ENCODE results near the gene ALKBH2. TPM values are rescaled to one million over a fixed set of nuclear protein-coding genes. Genes with fewer than 3 reads are reported as not detected.
A peak's percentile ranks its signal among the peaks of the same experiment; 100 is the strongest.
"Not testable (repeated sequence)": the region's sequence is repeated elsewhere in the genome, so short reads cannot be mapped to it uniquely, and the experiment has no call there.

Gene ALKBH2
- total RNA-seq, 2 experiments from 2014 or later, result 12.8 to 14.0 TPM

- Histone ChIP-seq H3K4me3 (ENCODE audit: low read length) (no peak overlapping the region), H3K9me3 (ENCODE audit: control insufficient read depth in 1 of 2, insufficient read depth in 1 of 2, low read length in 2 of 2) (no peaks in the 10 kb centered on the region), H3K4me1 (ENCODE audit: insufficient read depth, low read length) (peaks cover 17% of the 10 kb centered on the region), H3K27me3 (ENCODE audit: control insufficient read depth in 1 of 2, insufficient read depth in 2 of 2, low read length in 2 of 2) (no peaks in the 10 kb centered on the region), H3K27ac (ENCODE audit: low read depth in 1 of 2, low read length in 2 of 2) (no peak overlapping the region), H3K36me3 (ENCODE audit: insufficient read depth, low read length) (peaks cover 11% of the 10 kb centered on the region)
- Mint-ChIP-seq H3K36me3 (ENCODE audit: low read depth) (peaks cover 41% of the 10 kb centered on the region), H3K27ac (no peak overlapping the region), H3K4me1 (ENCODE audit: low read depth) (peaks cover 7% of the 10 kb centered on the region), H3K4me3 (no peak overlapping the region), H3K9me3 (no peaks in the 10 kb centered on the region), H3K27me3 (no peaks in the 10 kb centered on the region)
- ChIA-PET POLR2A (no interaction called here), CTCF (no interaction called here)
- intact Hi-C loops (cut with DNase I, micrococcal nuclease), result loop anchor here in 1 of 2 experiments (10.0 kb wide), 3 partner anchors 423 to 1373 kb away; partner anchors contain the start of genes PRDM4, PWP1 and SELPLG
- no peak for ATAC-seq (ENCODE audit: poor library complexity)
- no peak for DNase-seq
- no peak for TF ChIP-seq CTCF (IDR thresholded peaks at IDR 0.05)
Observed at GRCh38 chr12:109057376-109057775, 35.9 kb downstream of the ALKBH2 start.

- Histone ChIP-seq H3K27ac (ENCODE audit: low read depth in 1 of 2, low read length in 2 of 2) (no peak overlapping the region), H3K27me3 (ENCODE audit: control insufficient read depth in 1 of 2, insufficient read depth in 2 of 2, low read length in 2 of 2) (no peaks in the 10 kb centered on the region), H3K36me3 (ENCODE audit: insufficient read depth, low read length) (peaks cover 11% of the 10 kb centered on the region), H3K4me1 (ENCODE audit: insufficient read depth, low read length) (peaks cover 21% of the 10 kb centered on the region), H3K4me3 (ENCODE audit: low read length) (no peak overlapping the region), H3K9me3 (ENCODE audit: control insufficient read depth in 1 of 2, insufficient read depth in 1 of 2, low read length in 2 of 2) (no peaks in the 10 kb centered on the region)
- H3K4me3 Mint-ChIP-seq, result no peak overlapping the region
- ChIA-PET POLR2A (no interaction called here), CTCF (no interaction called here)
- H3K36me3 Mint-ChIP-seq (ENCODE audit: low read depth), result peaks cover 46% of the 10 kb centered on the region
- DNase-seq (no peak), ATAC-seq (ENCODE audit: poor library complexity) (no peak)
- intact Hi-C loops (cut with DNase I, micrococcal nuclease), result loop anchor here in 1 of 2 experiments (10.0 kb wide), 3 partner anchors 422 to 1372 kb away; partner anchors contain the start of genes PRDM4, PWP1 and SELPLG
- H3K27ac Mint-ChIP-seq, result no peak overlapping the region
- H3K27me3 Mint-ChIP-seq, result no peaks in the 10 kb centered on the region
- peaks cover 12% of the 10 kb centered on the region for H3K4me1 Mint-ChIP-seq (ENCODE audit: low read depth)
- H3K9me3 Mint-ChIP-seq, result no peaks in the 10 kb centered on the region
- TF ChIP-seq CTCF (IDR thresholded peaks at IDR 0.05), result no peak
Observed at GRCh38 chr12:109056891-109057290, 36.4 kb downstream of the ALKBH2 start.

GRCh38 chr12:109054520-109054919 is 38.8 kb downstream of the ALKBH2 start:
- no peaks in the 10 kb centered on the region for H3K9me3 Mint-ChIP-seq
- H3K4me1 Mint-ChIP-seq (ENCODE audit: low read depth), result peaks cover 13% of the 10 kb centered on the region
- intact Hi-C loops (cut with DNase I, micrococcal nuclease), result loop anchor here (5.0 to 10.0 kb wide), 9 partner anchors 98 to 1370 kb away; partner anchors contain the start of genes C12orf76 (in 1 of the 2), FAM222A (in 1 of the 2), ISCU (in 1 of the 2) and KCTD10 (in 1 of the 2)
- H3K9me3 ChIP-seq (ENCODE audit: control insufficient read depth in 1 of 2, insufficient read depth in 1 of 2, low read length in 2 of 2), result no peaks in the 10 kb centered on the region
- no peak for ATAC-seq (ENCODE audit: poor library complexity)
- H3K27me3 ChIP-seq (ENCODE audit: control insufficient read depth in 1 of 2, insufficient read depth in 2 of 2, low read length in 2 of 2), result no peaks in the 10 kb centered on the region
- no peaks in the 10 kb centered on the region for H3K27me3 Mint-ChIP-seq
- H3K4me1 ChIP-seq (ENCODE audit: insufficient read depth, low read length), result peaks cover 23% of the 10 kb centered on the region
- no peak for TF ChIP-seq CTCF (IDR thresholded peaks at IDR 0.05)
- no peak for DNase-seq
- H3K27ac Mint-ChIP-seq, result peak overlapping the region; percentile 86
- POLR2A ChIA-PET, result interaction anchor here (1.1 to 2.8 kb wide), 3 partner anchors 9 to 493 kb away, joined by 3 to 13 read pairs (median 4); partner anchors contain the start of genes ISCU and SSH1
- CTCF ChIA-PET, result interaction anchor here (0.6 to 3.8 kb wide), 3 partner anchors 12 to 436 kb away, joined by 4 to 31 read pairs (median 5); partner anchors contain the start of gene ALKBH2
- H3K36me3 ChIP-seq (ENCODE audit: insufficient read depth, low read length), result peaks cover 11% of the 10 kb centered on the region
- H3K27ac ChIP-seq (ENCODE audit: low read depth in 1 of 2, low read length in 2 of 2), result peak overlapping the region; percentile 87
- peaks cover 42% of the 10 kb centered on the region for H3K36me3 Mint-ChIP-seq (ENCODE audit: low read depth)
- H3K4me3 Mint-ChIP-seq, result peak overlapping the region; percentile 30
- no peak overlapping the region for H3K4me3 ChIP-seq (ENCODE audit: low read length)

DNA sequence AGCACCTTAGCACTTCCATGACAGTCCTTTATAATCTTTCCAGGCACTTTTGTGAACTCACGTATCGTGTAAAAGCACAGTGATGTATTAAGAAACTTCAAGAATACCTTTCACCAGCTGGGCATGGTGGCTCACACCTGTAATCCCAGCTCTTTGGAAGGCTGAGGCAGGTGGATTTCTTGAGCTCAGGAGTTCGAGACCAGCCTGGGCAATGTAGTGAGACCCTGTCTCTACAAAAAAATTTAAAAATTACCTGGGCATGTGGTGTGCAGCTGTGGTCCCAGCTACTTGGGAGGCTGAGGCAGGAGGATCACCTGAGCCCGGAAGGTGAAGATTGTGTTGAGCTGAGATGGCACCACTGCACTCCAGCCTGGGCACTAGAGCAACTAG is 39.2 kb downstream of the ALKBH2 start:
- ChIA-PET CTCF (interaction anchor here (0.6 to 3.8 kb wide), 3 partner anchors 11 to 436 kb away, joined by 4 to 31 read pairs (median 5); partner anchors contain the start of gene ALKBH2), POLR2A (interaction anchor here (1.1 to 2.8 kb wide), 3 partner anchors 9 to 492 kb away, joined by 3 to 13 read pairs (median 4); partner anchors contain the start of genes ISCU and SSH1)
- DNase-seq (peak in 1 of 14 experiments; percentile 8), ATAC-seq (ENCODE audit: poor library complexity) (peak; percentile 9)
- Histone ChIP-seq H3K27ac (ENCODE audit: low read depth in 1 of 2, low read length in 2 of 2) (peak overlapping the region; percentile 87), H3K36me3 (ENCODE audit: insufficient read depth, low read length) (peaks cover 11% of the 10 kb centered on the region), H3K4me1 (ENCODE audit: insufficient read depth, low read length) (peaks cover 23% of the 10 kb centered on the region), H3K4me3 (ENCODE audit: low read length) (peak overlapping the region; percentile 92)
- not testable (repeated sequence) for H3K27me3 Mint-ChIP-seq; H3K27me3 ChIP-seq (ENCODE audit: control insufficient read depth in 1 of 2, insufficient read depth in 2 of 2, low read length in 2 of 2); H3K9me3 ChIP-seq (ENCODE audit: control insufficient read depth in 1 of 2, insufficient read depth in 1 of 2, low read length in 2 of 2); H3K9me3 Mint-ChIP-seq
- Mint-ChIP-seq H3K4me3 (peak overlapping the region; percentile 98), H3K27ac (peak overlapping the region; percentile 86), H3K4me1 (ENCODE audit: low read depth) (peaks cover 13% of the 10 kb centered on the region), H3K36me3 (ENCODE audit: low read depth) (peaks cover 42% of the 10 kb centered on the region)
- intact Hi-C loops (cut with DNase I, micrococcal nuclease), result loop anchor here (5.0 to 10.0 kb wide), 9 partner anchors 98 to 1369 kb away; partner anchors contain the start of genes C12orf76 (in 1 of the 2), FAM222A (in 1 of the 2), ISCU (in 1 of the 2) and KCTD10 (in 1 of the 2)

All from CD4-positive, alpha-beta T cell (primary cell).